GM12892 (cell line): ENCODE results near the gene SEMA3C.
A peak's percentile ranks its signal among the peaks of the same experiment; 100 is the strongest.

Experiments used
- DNase-seq: peaks from one replicate; pipeline ENCODE4 v3.0.0; 2011; ENCODE audit not compliant: insufficient read length
- FAIRE-seq: peaks from 2 replicates; lab custom pipeline; 2011; peaks lifted over from hg19 to GRCh38; lab: Jason Lieb, UNC
- POLR2A ChIP-seq: IDR thresholded peaks from 2 replicates; pipeline ENCODE4 v1.6.1; 2011; ENCODE audit warnings: low read depth, low read length, control low read depth
- POLR2AphosphoS5 ChIP-seq: IDR thresholded peaks from 2 replicates; pipeline ENCODE4 v1.6.1; 2011; ENCODE audit warnings: low read depth, low read length, control low read depth
- TAF1 ChIP-seq: IDR thresholded peaks from 2 replicates; pipeline ENCODE4 v1.6.1; 2011; ENCODE audit warnings: low read depth, mild to moderate bottlenecking, control low read depth, low read length, borderline replicate concordance

SEMA3C gene

GRCh38 chr7:80726666-80727065 is 192.2 kb downstream of the SEMA3C start:
- TF ChIP-seq POLR2AphosphoS5 (no peak), POLR2A (no peak), TAF1 (no peak)
- DNase-seq (no peak), FAIRE-seq (peak; percentile 17)

GRCh38 chr7:80725181-80725611 is 193.7 kb downstream of the SEMA3C start:
- FAIRE-seq (no peak), DNase-seq (no peak)
- no peak for TF ChIP-seq POLR2A
- TF ChIP-seq POLR2AphosphoS5: no peak
- no peak for TF ChIP-seq TAF1

- FAIRE-seq (no peak), DNase-seq (no peak)
- TF ChIP-seq POLR2A: no peak
Observed at GRCh38 chr7:80724249-80724871, 194.5 kb downstream of the SEMA3C start.

- FAIRE-seq (no peak), DNase-seq (no peak)
- no peak for TF ChIP-seq POLR2A
- TF ChIP-seq TAF1: no peak
- TF ChIP-seq POLR2AphosphoS5: no peak
Observed at GRCh38 chr7:80722616-80723195, 196.1 kb downstream of the SEMA3C start.

GRCh38 chr7:80721883-80722615 is 196.8 kb downstream of the SEMA3C start:
- no peak for FAIRE-seq
- TF ChIP-seq POLR2A (no peak), TAF1 (no peak), POLR2AphosphoS5 (no peak)
- DNase-seq: no peak

- DNase-seq: no peak
- FAIRE-seq: no peak
- no peak for TF ChIP-seq POLR2A
- no peak for TF ChIP-seq POLR2AphosphoS5
- TF ChIP-seq TAF1: no peak
Observed at GRCh38 chr7:80720146-80720545, 198.7 kb downstream of the SEMA3C start.

GRCh38 chr7:80719261-80719660 is 199.6 kb downstream of the SEMA3C start:
- FAIRE-seq: no peak
- no peak for DNase-seq
- TF ChIP-seq TAF1 (no peak), POLR2A (no peak), POLR2AphosphoS5 (no peak)

- FAIRE-seq: no peak
- no peak for TF ChIP-seq POLR2AphosphoS5
- no peak for TF ChIP-seq TAF1
- no peak for TF ChIP-seq POLR2A
Observed at GRCh38 chr7:80711531-80711930, 207.3 kb downstream of the SEMA3C start.

GRCh38 chr7:80708123-80708522 is 210.7 kb downstream of the SEMA3C start:
- FAIRE-seq (no peak), DNase-seq (no peak)
- TF ChIP-seq POLR2A: no peak
- TF ChIP-seq POLR2AphosphoS5: no peak
- no peak for TF ChIP-seq TAF1

More at GRCh38 chr7:80711531-80711930, 207.3 kb downstream of the SEMA3C start:
- DNase-seq: no peak

- TF ChIP-seq TAF1: no peak
- TF ChIP-seq POLR2A: no peak
- no peak for TF ChIP-seq POLR2AphosphoS5
- FAIRE-seq (no peak), DNase-seq (no peak)
Observed at GRCh38 chr7:80707318-80707717, 211.5 kb downstream of the SEMA3C start.

- FAIRE-seq: no peak
- TF ChIP-seq POLR2A: no peak
- no peak for TF ChIP-seq TAF1
- no peak for TF ChIP-seq POLR2AphosphoS5
- no peak for DNase-seq
Observed at GRCh38 chr7:80705130-80705781, 213.6 kb downstream of the SEMA3C start.

- TF ChIP-seq POLR2AphosphoS5 (no peak), TAF1 (no peak), POLR2A (no peak)
- FAIRE-seq (no peak), DNase-seq (no peak)
Observed at GRCh38 chr7:80703272-80703671, 215.6 kb downstream of the SEMA3C start.

- no peak for TF ChIP-seq POLR2AphosphoS5
- TF ChIP-seq POLR2A: no peak
- no peak for TF ChIP-seq TAF1
- FAIRE-seq (no peak), DNase-seq (no peak)
Observed at GRCh38 chr7:80699721-80700256, 219.1 kb downstream of the SEMA3C start.
